Measurements from ENCODE around the gene TNFRSF14. TPM values are rescaled to one million over a fixed set of nuclear protein-coding genes. Genes with fewer than 3 reads are reported as not detected.

The TNFRSF14 gene
- total and polyA plus RNA-seq, 9 of the 15 experiments (the other 6 are each of a cell fraction or from before 2014, with no cell fraction given), result 0.11 to 2.3 (median 0.68) TPM; not detected in 2

GRCh38 chr1:2560299-2561073 is 4.3 kb downstream of the TNFRSF14 start (continued):
- TF ChIP-seq ZFP30 (CRISPR knock-in tag; IDR thresholded peaks at IDR 0.05; ENCODE audit: borderline replicate concordance) (no peak), MED1 (CRISPR knock-in tag; IDR thresholded peaks at IDR 0.05; ENCODE audit: borderline replicate concordance) (no peak), ZNF146 (CRISPR knock-in tag; IDR thresholded peaks at IDR 0.05; ENCODE audit: unreplicated experiment) (no peak), ZBTB1 (CRISPR knock-in tag; IDR thresholded peaks at IDR 0.05; ENCODE audit: borderline replicate concordance, low read depth) (no peak), GTF3C2 (IDR thresholded peaks at IDR 0.05; ENCODE audit: borderline replicate concordance, extremely low read depth, insufficient read length) (no peak), ARID3A (IDR thresholded peaks at IDR 0.05; ENCODE audit: borderline replicate concordance, low read depth, low read length) (no peak), ZNF57 (CRISPR knock-in tag; IDR thresholded peaks at IDR 0.05) (no peak), MAX (CRISPR knock-in tag; IDR thresholded peaks at IDR 0.05) (no peak), GTF2E2 (tag; IDR thresholded peaks at IDR 0.05) (no peak), SMC3 (conservative IDR thresholded peaks at IDR 0.05; ENCODE audit: insufficient read depth, low read depth, low read length) (no peak), PRDM10 (IDR thresholded peaks at IDR 0.05; ENCODE audit: partially characterized antibody) (peak; percentile 78), NCOR1 (IDR thresholded peaks at IDR 0.05) (no peak)
